Uterus (tissue), 2 donors: ENCODE results near the gene S100A3.

ENCODE experiments used
- POLR2A ChIP-seq, 2 donors: fragments of 450-650 bp; IDR thresholded peaks; one replicate each; pipeline ENCODE4 v1.6.1; 2016; ENCODE audit warnings: antibody characterized with exemption in 2 of 2, mild to moderate bottlenecking in 1 of 2, moderate library complexity in 1 of 2
- TF ChIP-seq, protein P1 (sequence below), 4 experiments: fragments of 200-600 bp in 2 of 4; fragments of 450-650 bp in 2 of 4; sonication (generic) in 2 of 4; IDR thresholded peaks; one replicate each; pipeline ENCODE4 v1.5.1; 2016 to 2019; ENCODE audit warnings: antibody characterized with exemption in 4 of 4, mild to moderate bottlenecking in 2 of 4, moderate library complexity in 1 of 4

DNA sequence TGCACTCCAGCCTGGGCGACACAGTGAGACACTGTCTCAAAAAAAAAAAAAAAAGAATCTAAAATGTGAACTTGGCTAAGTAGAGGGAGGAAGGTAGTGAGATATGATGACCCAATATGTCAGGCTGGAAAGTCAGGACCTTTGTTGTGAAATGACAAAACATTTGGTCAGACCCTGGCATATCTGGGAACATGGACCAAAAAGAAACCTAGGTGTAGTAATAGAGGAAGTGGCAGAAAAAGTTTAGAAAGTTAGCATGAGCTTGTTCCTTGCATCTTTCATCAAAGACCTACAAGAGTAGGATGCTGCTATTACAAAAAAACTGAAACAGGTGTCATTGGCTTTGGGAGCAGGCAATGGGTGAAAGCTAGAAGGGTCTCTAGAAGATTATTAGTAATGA lies 7.3 kb upstream of the S100A3 start:
- TF ChIP-seq, protein P1, sequence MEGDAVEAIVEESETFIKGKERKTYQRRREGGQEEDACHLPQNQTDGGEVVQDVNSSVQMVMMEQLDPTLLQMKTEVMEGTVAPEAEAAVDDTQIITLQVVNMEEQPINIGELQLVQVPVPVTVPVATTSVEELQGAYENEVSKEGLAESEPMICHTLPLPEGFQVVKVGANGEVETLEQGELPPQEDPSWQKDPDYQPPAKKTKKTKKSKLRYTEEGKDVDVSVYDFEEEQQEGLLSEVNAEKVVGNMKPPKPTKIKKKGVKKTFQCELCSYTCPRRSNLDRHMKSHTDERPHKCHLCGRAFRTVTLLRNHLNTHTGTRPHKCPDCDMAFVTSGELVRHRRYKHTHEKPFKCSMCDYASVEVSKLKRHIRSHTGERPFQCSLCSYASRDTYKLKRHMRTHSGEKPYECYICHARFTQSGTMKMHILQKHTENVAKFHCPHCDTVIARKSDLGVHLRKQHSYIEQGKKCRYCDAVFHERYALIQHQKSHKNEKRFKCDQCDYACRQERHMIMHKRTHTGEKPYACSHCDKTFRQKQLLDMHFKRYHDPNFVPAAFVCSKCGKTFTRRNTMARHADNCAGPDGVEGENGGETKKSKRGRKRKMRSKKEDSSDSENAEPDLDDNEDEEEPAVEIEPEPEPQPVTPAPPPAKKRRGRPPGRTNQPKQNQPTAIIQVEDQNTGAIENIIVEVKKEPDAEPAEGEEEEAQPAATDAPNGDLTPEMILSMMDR (IDR thresholded peaks at IDR 0.05), result no peak
- TF ChIP-seq POLR2A (IDR thresholded peaks at IDR 0.05), result no peak
